ENCODE results near the gene THRB.

THRB gene

GRCh38 chr3:24494618-24495325, at the start of gene THRB:
THRB (minus strand) TSS chr3:24494850.
- peak; percentile 83 for DNase-seq (ENCODE audit: low spot score)

GRCh38 chr3:24541935-24542334, 47.3 kb upstream of the THRB start:
- DNase-seq (ENCODE audit: low spot score) = no peak

GRCh38 chr3:24540821-24541220, 46.2 kb upstream of the THRB start:
- DNase-seq (ENCODE audit: low spot score) = no peak

- DNase-seq (ENCODE audit: low spot score) = no peak
Measured at GRCh38 chr3:24539699-24540098, 45.0 kb upstream of the THRB start.

GRCh38 chr3:24538891-24539290, 44.2 kb upstream of the THRB start:
- DNase-seq (ENCODE audit: low spot score) = no peak

- DNase-seq (ENCODE audit: low spot score) = no peak
Measured at GRCh38 chr3:24533561-24534193, 39.0 kb upstream of the THRB start.

GRCh38 chr3:24530471-24530870, 35.8 kb upstream of the THRB start:
- no peak for DNase-seq (ENCODE audit: low spot score)

GRCh38 chr3:24529210-24529609, 34.6 kb upstream of the THRB start:
- DNase-seq (ENCODE audit: low spot score) = no peak

GRCh38 chr3:24526640-24527212, 32.1 kb upstream of the THRB start:
- DNase-seq (ENCODE audit: low spot score) = no peak

GRCh38 chr3:24525557-24525956, 30.9 kb upstream of the THRB start:
- DNase-seq (ENCODE audit: low spot score) = no peak

GRCh38 chr3:24525022-24525421, 30.4 kb upstream of the THRB start:
- DNase-seq (ENCODE audit: low spot score) = no peak

GRCh38 chr3:24523988-24524727, 29.5 kb upstream of the THRB start:
- no peak for DNase-seq (ENCODE audit: low spot score)

- DNase-seq (ENCODE audit: low spot score) = no peak
Measured at GRCh38 chr3:24523215-24523614, 28.6 kb upstream of the THRB start.

- no peak for DNase-seq (ENCODE audit: low spot score)
Measured at GRCh38 chr3:24522146-24522579, 27.5 kb upstream of the THRB start.

- DNase-seq (ENCODE audit: low spot score) = peak; percentile 77
Measured at GRCh38 chr3:24521420-24522145, 26.9 kb upstream of the THRB start.

- DNase-seq (ENCODE audit: low spot score) = no peak
Measured at GRCh38 chr3:24520976-24521419, 26.3 kb upstream of the THRB start.

- DNase-seq (ENCODE audit: low spot score) = no peak
Measured at GRCh38 chr3:24520101-24520495, 25.4 kb upstream of the THRB start.

- DNase-seq (ENCODE audit: low spot score) = peak; percentile 56
Measured at GRCh38 chr3:24519368-24520100, 24.9 kb upstream of the THRB start.

- DNase-seq (ENCODE audit: low spot score) = no peak
Measured at GRCh38 chr3:24518990-24519367, 24.3 kb upstream of the THRB start.

GRCh38 chr3:24514119-24514518, 19.5 kb upstream of the THRB start:
- DNase-seq (ENCODE audit: low spot score) = no peak

- DNase-seq (ENCODE audit: low spot score) = peak; percentile 13
Measured at GRCh38 chr3:24513463-24513862, 18.8 kb upstream of the THRB start.

Data from AG20443 (cell line).